T-cell (primary cell): ENCODE data around the gene CRYBB1. TPM values are rescaled to one million over a fixed set of nuclear protein-coding genes. Genes with fewer than 3 reads are reported as not detected.

Experiments
- total RNA-seq, 35 experiments: library from RNA in 6 of 35; stranded (reverse) in 6 of 35; fragments of 120-200 nt in 1 of 35; gene quantifications; one replicate each; pipeline versions ENCODE4 v1.2.1 to v1.2.4 and lab custom pipeline; 2013 to 2026

CRYBB1 gene
- total RNA-seq, 5 donors from 2014 or later (not counting 1 experiment from before 2014, with no cell fraction given) = not detected

Other genes with a start within 250 kb of the CRYBB1 start
- 1 to 10 TPM; 1.9 to 5.3 (median 4.3) TPM for gene ASPHD2, start 188.8 kb downstream of the CRYBB1 start, total RNA-seq
- gene HPS4, start 134.2 kb downstream of the CRYBB1 start, total RNA-seq = 10 to 100 TPM; 38.7 to 53.4 (median 50.0) TPM
- 10 to 100 TPM; 17.4 to 23.3 (median 21.8) TPM for gene SRRD, start 134.2 kb downstream of the CRYBB1 start, total RNA-seq
- gene TFIP11, start 105.6 kb downstream of the CRYBB1 start, total RNA-seq = 10 to 100 TPM; 63.0 to 91.8 (median 75.2) TPM
- 10 to 100 TPM; 30.3 to 42.1 (median 38.0) TPM for gene TPST2, start 27.9 kb downstream of the CRYBB1 start, total RNA-seq
- not detected for gene CRYBA4, start 3.9 kb upstream of the CRYBB1 start, total RNA-seq
- gene MIAT, start 39.6 kb upstream of the CRYBB1 start, total RNA-seq = 100 to 1,000 TPM in 3 of 5 donors, 10 to 100 TPM in 2; 45.8 to 237 (median 207) TPM